T47D (cell line): ENCODE measurements around the gene OXCT1.
A peak's percentile ranks its signal among the peaks of the same experiment; 100 is the strongest.

Experiments used
- DNase-seq, 2 experiments: peaks; one replicate each; pipeline versions ENCODE4 v3.0.0 to v3.0.0-alpha.2; 2011 to 2012; ENCODE audit warnings: low read depth in 1 of 2, low spot score in 1 of 2
- JUND ChIP-seq: IDR thresholded peaks from 2 replicates; pipeline ENCODE4 v1.6.1; 2012; ENCODE audit warnings: low read depth
- in situ Hi-C: cut with HindIII; loops from 2 replicates; pipeline ENCODE4 v1.10.0; 2016; ENCODE audit warnings: low sequenced_read_pairs, low pct_unique_long_range_greater_than_20kb

Gene OXCT1

DNA sequence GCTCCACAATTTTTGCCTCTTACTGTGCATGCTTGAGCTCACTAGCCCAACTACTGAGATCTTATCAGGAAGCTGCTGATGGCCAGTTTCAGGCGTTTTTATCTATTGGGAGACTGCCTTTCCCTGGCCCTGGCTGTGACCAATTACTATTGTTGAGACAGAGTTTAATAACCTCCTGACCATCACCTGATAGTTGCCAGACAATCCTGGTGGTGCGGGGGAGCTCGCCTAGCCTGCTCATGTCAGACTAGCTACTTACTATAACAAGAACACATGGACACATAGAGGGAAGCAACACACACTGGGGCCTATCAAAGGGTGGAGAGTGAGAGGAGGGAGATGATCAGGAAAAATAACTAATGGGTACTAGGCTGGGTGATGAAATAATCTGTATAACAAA is 13.0 kb upstream of the OXCT1 start:
- no peak for DNase-seq
- TF ChIP-seq JUND = no peak
- in situ Hi-C loops = no loop called here

DNA sequence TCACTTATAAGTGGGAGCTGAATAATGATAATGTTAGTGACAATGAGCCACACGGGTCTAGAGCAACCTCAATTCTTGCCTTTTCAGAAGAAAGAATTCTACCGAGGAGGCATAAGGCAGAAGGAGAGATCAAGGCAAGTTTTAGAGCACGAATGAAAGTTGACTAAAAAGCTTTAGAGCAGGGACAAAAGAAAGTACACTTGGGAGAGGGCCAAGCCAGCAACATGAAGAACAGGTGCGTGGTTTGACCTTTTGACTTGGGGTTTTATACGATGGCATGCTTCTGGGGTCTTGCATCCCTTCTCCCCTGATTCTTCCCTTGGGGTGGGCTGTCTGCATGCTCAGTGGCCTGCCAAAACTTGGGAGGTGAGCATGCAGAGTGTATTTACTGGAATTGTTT is 12.5 kb upstream of the OXCT1 start:
- in situ Hi-C loops = no loop called here
- TF ChIP-seq JUND = no peak
- no peak for DNase-seq

- in situ Hi-C loops = no loop called here
- TF ChIP-seq JUND = no peak
- DNase-seq = no peak
Measured at GRCh38 chr5:41878643-41879478, 8.6 kb upstream of the OXCT1 start.

- DNase-seq = no peak
- TF ChIP-seq JUND = no peak
- in situ Hi-C loops = no loop called here
Measured at GRCh38 chr5:41878173-41878572, 7.9 kb upstream of the OXCT1 start.

GRCh38 chr5:41877408-41877807 is 7.2 kb upstream of the OXCT1 start:
- TF ChIP-seq JUND = no peak
- no peak for DNase-seq
- in situ Hi-C loops = no loop called here

DNA sequence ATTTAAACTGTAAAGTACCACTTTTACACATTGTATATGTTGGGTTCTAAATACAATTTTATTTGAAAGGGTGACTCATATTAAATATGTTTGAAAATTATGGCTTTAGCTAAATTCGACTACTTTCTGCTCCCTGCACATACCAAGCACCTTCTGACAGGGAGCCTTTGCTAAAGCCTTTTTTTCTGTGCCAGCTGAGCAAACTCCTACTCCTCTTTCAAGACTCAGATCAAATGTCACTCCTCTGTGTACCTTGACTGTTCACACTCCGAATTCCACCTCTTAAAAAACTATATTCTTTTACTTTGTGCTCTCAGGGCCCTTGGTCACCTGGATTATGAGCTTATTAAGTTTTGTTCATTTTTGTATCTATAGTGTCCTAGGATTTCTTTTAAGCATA is 6.5 kb upstream of the OXCT1 start:
- DNase-seq = peak in 1 of 2 experiments; percentile 30
- in situ Hi-C loops = no loop called here
- TF ChIP-seq JUND = no peak

DNA sequence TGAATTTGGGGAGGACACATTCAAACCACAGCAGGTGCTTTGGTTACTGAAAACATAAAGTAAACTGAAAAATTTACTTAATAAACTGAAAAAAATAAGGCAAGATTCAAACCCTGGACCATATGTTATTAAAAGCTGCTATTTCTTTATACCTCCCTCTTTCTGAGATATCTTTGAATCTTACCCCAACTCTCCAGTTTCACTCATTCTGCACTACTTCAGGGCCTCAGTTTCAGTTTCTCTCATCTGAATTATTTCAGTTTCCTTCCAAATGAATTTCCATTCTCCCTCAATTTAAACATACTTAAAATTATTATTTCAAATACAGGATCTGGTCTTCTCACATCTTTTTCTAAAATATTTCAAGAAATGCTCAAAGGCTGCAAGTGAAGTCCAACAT is 4.9 kb upstream of the OXCT1 start:
- TF ChIP-seq JUND = no peak
- no peak for DNase-seq
- in situ Hi-C loops = no loop called here

- TF ChIP-seq JUND = no peak
- in situ Hi-C loops = no loop called here
- no peak for DNase-seq
Measured at GRCh38 chr5:41874512-41875060, 4.4 kb upstream of the OXCT1 start.

- no peak for TF ChIP-seq JUND
- in situ Hi-C loops = no loop called here
- DNase-seq = peak; percentile 76
Measured at GRCh38 chr5:41871852-41872251, 1.6 kb upstream of the OXCT1 start.

- in situ Hi-C loops = no loop called here
- no peak for DNase-seq
- no peak for TF ChIP-seq JUND
Measured at GRCh38 chr5:41870627-41871048, 413 bp upstream of the OXCT1 start.

- no peak for DNase-seq
- no peak for TF ChIP-seq JUND
- in situ Hi-C loops = no loop called here
Measured at GRCh38 chr5:41869151-41869723, 988 bp downstream of the OXCT1 start.

DNA sequence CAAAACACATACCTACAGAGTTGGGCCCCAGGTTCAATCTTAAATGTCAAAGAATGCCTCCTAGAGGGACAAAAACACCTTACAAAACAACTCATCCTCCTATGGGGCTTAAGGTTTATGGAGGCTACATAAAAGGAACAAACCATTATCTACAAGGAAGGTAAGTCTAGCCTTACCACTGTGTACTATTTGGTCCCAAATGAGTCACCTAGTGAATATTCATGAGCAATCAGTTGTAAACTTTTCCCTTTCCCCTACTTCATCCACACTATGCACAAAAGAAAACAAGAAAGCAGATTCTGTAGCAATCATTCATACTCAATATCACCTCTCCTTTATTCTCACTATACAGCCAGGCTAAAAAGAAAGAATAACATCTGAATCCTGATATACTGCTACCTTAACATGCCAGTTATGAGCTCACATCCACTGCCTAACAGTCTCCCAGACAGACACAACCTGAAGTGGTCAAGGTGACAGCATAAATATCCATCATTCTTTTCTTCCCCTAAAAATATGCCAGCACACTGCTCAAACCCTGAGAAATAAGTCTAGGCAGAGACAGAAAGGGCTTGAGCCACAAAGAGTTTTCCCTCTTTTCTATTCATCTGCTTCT is 6.2 kb downstream of the OXCT1 start:
- in situ Hi-C loops = no loop called here
- TF ChIP-seq JUND = no peak
- no peak for DNase-seq

GRCh38 chr5:41858890-41859289 is 11.3 kb downstream of the OXCT1 start:
- in situ Hi-C loops = no loop called here
- TF ChIP-seq JUND = no peak
- no peak for DNase-seq

GRCh38 chr5:41857989-41858388 is 12.2 kb downstream of the OXCT1 start:
- DNase-seq = peak in 1 of 2 experiments; percentile 75
- no peak for TF ChIP-seq JUND
- in situ Hi-C loops = no loop called here
